HepG2 (cell line): ENCODE data around the gene SLC19A1. TPM values are rescaled to one million over a fixed set of nuclear protein-coding genes. Genes with fewer than 3 reads are reported as not detected.

Source experiments
- AGO1 ChIP-seq: fragments of 200-400 bp; formaldehyde crosslinking; IDR thresholded peaks from 2 replicates; pipeline ENCODE4 v1.6.1; 2017; ENCODE audit warnings: mild to moderate bottlenecking, low read depth, low read length, moderate library complexity; ENCODE audit not compliant: poor library complexity, severe bottlenecking
- CREM ChIP-seq, 2 experiments: sonication (generic) in 1 of 2; formaldehyde crosslinking in 1 of 2; IDR thresholded peaks; 2 replicates each; pipeline versions ENCODE4 v1.4.0 to v1.6.1; 2016 to 2020; ENCODE audit warnings: antibody characterized with exemption in 1 of 2, mild to moderate bottlenecking in 1 of 2, missing genetic modification reagents in 1 of 2
- EHMT2 ChIP-seq: fragments of 200-600 bp; sonication (generic); IDR thresholded peaks from 2 replicates; pipeline ENCODE4 v1.7.0; 2017; ENCODE audit warnings: antibody characterized with exemption, low read depth, low read length, borderline replicate concordance
- ELF4 ChIP-seq: sonication (generic); formaldehyde crosslinking; IDR thresholded peaks from 2 replicates; pipeline ENCODE4 v1.5.0; 2020; ENCODE audit warnings: missing genetic modification reagents, mild to moderate bottlenecking, moderate library complexity, borderline replicate concordance
- HES4 ChIP-seq: sonication (generic); formaldehyde crosslinking; IDR thresholded peaks from 2 replicates; pipeline ENCODE4 v1.9.0; 2021; ENCODE audit warnings: mild to moderate bottlenecking, missing genetic modification reagents, borderline replicate concordance
- HMGA1 ChIP-seq: sonication (generic); formaldehyde crosslinking; conservative IDR thresholded peaks from 2 replicates; pipeline ENCODE4 v1.4.0; 2020; ENCODE audit warnings: missing genetic modification reagents
- RELA ChIP-seq: sonication (generic); formaldehyde crosslinking; IDR thresholded peaks from 2 replicates; pipeline ENCODE4 v1.4.0; 2020; ENCODE audit warnings: missing genetic modification reagents
- ZBTB8A ChIP-seq: sonication (generic); formaldehyde crosslinking; IDR thresholded peaks from 2 replicates; pipeline ENCODE4 v1.4.0; 2020; ENCODE audit warnings: mild to moderate bottlenecking, low read depth, missing genetic modification reagents, borderline replicate concordance
- ZNF24 ChIP-seq: fragments of 450-650 bp; IDR thresholded peaks from 2 replicates; pipeline ENCODE4 v1.6.1; 2017; ENCODE audit warnings: antibody characterized with exemption, mild to moderate bottlenecking
- ZNF256 ChIP-seq: sonication (generic); formaldehyde crosslinking; conservative IDR thresholded peaks from 2 replicates; pipeline ENCODE4 v1.4.0; 2020; ENCODE audit warnings: missing genetic modification reagents
- ZNF430 ChIP-seq: sonication (generic); formaldehyde crosslinking; IDR thresholded peaks from 2 replicates; pipeline ENCODE4 v1.9.0; 2021; ENCODE audit warnings: mild to moderate bottlenecking, missing genetic modification reagents
- ZNF616 ChIP-seq: sonication (generic); formaldehyde crosslinking; IDR thresholded peaks from 2 replicates; pipeline ENCODE4 v1.5.0; 2020; ENCODE audit warnings: low read depth, mild to moderate bottlenecking, missing genetic modification reagents
- ZSCAN9 ChIP-seq: IDR thresholded peaks from 2 replicates; pipeline ENCODE4 v1.6.1; 2016; ENCODE audit warnings: borderline replicate concordance
- polyA plus RNA-seq, 8 experiments: library from polyadenylated mRNA; depleted of rRNA in 3 of 8; stranded (reverse) in 7 of 8; unstranded in 1 of 8; fragments of >200 nt; fragmentation: Illumina TruSeq in 4 of 8; extraction: Trizol in 4 of 8; gene quantifications; 2 replicates each; pipeline versions ENCODE4 v1.2.1 to v1.2.3, GENCODE V29; 2011 to 2016; ENCODE audit warnings: low read depth in 4 of 8, missing spikeins in 1 of 8, mixed read lengths in 1 of 8; ENCODE audit not compliant: insufficient read depth in 1 of 8
- total RNA-seq, 5 experiments: library from RNA; depleted of rRNA; stranded (reverse); fragments of >200 nt; fragmentation: Illumina TruSeq; extraction: Trizol; gene quantifications; 2 replicates each; pipeline ENCODE4 v1.2.3, GENCODE V29; 2016; ENCODE audit warnings: low read depth in 1 of 5
- TF ChIP-seq, protein P1 (sequence below): sonication (generic); formaldehyde crosslinking; IDR thresholded peaks from 2 replicates; pipeline ENCODE4 v1.5.0; 2020; ENCODE audit warnings: mild to moderate bottlenecking, missing genetic modification reagents, borderline replicate concordance
- TF ChIP-seq, protein P2 (sequence below): fragments of 450-650 bp; IDR thresholded peaks from 2 replicates; pipeline ENCODE4 v1.6.1; 2017; ENCODE audit warnings: mild to moderate bottlenecking
- TF ChIP-seq, protein P3 (sequence below): sonication (generic); formaldehyde crosslinking; IDR thresholded peaks from 2 replicates; pipeline ENCODE4 v1.4.0; 2020; ENCODE audit warnings: mild to moderate bottlenecking, low read depth, missing genetic modification reagents
- TF ChIP-seq, protein P4 (sequence below): sonication (generic); formaldehyde crosslinking; IDR thresholded peaks from 2 replicates; pipeline ENCODE4 v1.8.1; 2023; ENCODE audit warnings: mild to moderate bottlenecking, missing genetic modification reagents, borderline replicate concordance

SLC19A1 gene
- total and polyA plus RNA-seq, 2 of the 13 experiments (the other 11 are each of a cell fraction or from before 2014, with no cell fraction given), result 21.8 to 23.0 TPM

DNA sequence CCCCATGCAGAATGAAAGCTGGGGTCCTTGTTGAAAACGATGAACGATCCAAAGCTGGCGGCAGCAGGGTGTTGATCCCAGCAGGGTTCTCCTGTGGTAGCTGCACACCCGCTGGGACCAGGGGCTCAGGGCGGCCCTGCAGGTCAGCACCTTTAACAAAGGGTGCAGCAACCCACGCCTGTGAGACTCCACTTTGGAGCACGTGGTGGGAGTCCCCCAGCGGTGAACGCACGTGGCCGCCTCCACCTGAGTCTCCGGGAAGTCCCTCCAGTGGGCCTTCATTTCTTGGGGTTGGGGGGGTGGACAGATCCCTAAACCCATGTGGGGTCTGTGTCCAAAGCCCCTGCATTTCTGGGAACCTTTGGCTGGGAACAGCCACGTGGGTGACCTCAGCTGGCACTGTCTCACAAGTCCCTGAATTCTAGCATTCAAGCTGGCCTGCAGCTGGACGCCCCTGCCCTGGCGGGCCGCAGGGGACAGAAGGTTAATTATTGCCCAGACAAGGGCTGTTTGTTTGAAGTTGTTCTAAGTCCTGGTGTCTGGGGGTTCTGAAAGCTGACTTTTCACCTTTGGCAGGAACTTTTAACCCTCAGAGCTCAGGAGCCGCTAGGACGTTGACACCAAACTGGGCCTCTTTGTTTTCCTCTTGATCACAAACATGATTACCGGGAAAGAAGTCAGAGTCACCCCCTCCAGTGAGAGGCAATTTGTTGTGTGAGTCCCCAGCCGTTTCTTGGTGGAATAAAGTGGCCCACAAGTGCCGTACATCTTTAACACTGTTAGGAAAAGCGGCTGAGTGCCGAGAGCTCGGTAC lies 72.8 kb downstream of the SLC19A1 start (continued):
- TF ChIP-seq, protein P1, sequence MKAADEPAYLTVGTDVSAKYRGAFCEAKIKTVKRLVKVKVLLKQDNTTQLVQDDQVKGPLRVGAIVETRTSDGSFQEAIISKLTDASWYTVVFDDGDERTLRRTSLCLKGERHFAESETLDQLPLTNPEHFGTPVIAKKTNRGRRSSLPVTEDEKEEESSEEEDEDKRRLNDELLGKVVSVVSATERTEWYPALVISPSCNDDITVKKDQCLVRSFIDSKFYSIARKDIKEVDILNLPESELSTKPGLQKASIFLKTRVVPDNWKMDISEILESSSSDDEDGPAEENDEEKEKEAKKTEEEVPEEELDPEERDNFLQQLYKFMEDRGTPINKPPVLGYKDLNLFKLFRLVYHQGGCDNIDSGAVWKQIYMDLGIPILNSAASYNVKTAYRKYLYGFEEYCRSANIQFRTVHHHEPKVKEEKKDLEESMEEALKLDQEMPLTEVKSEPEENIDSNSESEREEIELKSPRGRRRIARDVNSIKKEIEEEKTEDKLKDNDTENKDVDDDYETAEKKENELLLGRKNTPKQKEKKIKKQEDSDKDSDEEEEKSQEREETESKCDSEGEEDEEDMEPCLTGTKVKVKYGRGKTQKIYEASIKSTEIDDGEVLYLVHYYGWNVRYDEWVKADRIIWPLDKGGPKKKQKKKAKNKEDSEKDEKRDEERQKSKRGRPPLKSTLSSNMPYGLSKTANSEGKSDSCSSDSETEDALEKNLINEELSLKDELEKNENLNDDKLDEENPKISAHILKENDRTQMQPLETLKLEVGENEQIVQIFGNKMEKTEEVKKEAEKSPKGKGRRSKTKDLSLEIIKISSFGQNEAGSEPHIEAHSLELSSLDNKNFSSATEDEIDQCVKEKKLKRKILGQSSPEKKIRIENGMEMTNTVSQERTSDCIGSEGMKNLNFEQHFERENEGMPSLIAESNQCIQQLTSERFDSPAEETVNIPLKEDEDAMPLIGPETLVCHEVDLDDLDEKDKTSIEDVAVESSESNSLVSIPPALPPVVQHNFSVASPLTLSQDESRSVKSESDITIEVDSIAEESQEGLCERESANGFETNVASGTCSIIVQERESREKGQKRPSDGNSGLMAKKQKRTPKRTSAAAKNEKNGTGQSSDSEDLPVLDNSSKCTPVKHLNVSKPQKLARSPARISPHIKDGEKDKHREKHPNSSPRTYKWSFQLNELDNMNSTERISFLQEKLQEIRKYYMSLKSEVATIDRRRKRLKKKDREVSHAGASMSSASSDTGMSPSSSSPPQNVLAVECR (CRISPR knock-in tag), result peak; percentile 78; the same call in 1 of the 2 replicates
- TF ChIP-seq ZNF616 (CRISPR knock-in tag), result no peak
- no peak for TF ChIP-seq HES4 (CRISPR knock-in tag)
- TF ChIP-seq ZNF256, result no peak; the same call in 1 of the 2 replicates
- TF ChIP-seq, protein P2, sequence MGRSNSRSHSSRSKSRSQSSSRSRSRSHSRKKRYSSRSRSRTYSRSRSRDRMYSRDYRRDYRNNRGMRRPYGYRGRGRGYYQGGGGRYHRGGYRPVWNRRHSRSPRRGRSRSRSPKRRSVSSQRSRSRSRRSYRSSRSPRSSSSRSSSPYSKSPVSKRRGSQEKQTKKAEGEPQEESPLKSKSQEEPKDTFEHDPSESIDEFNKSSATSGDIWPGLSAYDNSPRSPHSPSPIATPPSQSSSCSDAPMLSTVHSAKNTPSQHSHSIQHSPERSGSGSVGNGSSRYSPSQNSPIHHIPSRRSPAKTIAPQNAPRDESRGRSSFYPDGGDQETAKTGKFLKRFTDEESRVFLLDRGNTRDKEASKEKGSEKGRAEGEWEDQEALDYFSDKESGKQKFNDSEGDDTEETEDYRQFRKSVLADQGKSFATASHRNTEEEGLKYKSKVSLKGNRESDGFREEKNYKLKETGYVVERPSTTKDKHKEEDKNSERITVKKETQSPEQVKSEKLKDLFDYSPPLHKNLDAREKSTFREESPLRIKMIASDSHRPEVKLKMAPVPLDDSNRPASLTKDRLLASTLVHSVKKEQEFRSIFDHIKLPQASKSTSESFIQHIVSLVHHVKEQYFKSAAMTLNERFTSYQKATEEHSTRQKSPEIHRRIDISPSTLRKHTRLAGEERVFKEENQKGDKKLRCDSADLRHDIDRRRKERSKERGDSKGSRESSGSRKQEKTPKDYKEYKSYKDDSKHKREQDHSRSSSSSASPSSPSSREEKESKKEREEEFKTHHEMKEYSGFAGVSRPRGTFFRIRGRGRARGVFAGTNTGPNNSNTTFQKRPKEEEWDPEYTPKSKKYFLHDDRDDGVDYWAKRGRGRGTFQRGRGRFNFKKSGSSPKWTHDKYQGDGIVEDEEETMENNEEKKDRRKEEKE, result no peak
- no peak for TF ChIP-seq EHMT2
- TF ChIP-seq ZNF24, result no peak
- TF ChIP-seq, protein P3, sequence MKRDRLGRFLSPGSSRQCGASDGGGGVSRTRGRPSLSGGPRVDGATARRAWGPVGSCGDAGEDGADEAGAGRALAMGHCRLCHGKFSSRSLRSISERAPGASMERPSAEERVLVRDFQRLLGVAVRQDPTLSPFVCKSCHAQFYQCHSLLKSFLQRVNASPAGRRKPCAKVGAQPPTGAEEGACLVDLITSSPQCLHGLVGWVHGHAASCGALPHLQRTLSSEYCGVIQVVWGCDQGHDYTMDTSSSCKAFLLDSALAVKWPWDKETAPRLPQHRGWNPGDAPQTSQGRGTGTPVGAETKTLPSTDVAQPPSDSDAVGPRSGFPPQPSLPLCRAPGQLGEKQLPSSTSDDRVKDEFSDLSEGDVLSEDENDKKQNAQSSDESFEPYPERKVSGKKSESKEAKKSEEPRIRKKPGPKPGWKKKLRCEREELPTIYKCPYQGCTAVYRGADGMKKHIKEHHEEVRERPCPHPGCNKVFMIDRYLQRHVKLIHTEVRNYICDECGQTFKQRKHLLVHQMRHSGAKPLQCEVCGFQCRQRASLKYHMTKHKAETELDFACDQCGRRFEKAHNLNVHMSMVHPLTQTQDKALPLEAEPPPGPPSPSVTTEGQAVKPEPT, result peak; percentile 74; the same call in 1 of the 2 replicates
- TF ChIP-seq HMGA1, result no peak
- no peak for TF ChIP-seq ZBTB8A (CRISPR knock-in tag)
- TF ChIP-seq CREM (IDR thresholded peaks at IDR 0.05), result peak; percentile 93
- TF ChIP-seq CREM (CRISPR knock-in tag; IDR thresholded peaks at IDR 0.05), result no peak
- no peak for TF ChIP-seq RELA (CRISPR knock-in tag)
- TF ChIP-seq ELF4 (CRISPR knock-in tag), result no peak
- no peak for TF ChIP-seq AGO1
- TF ChIP-seq, protein P4, sequence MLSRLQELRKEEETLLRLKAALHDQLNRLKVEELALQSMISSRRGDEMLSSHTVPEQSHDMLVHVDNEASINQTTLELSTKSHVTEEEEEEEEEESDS, result 0 out of 2 replicates have a peak, but pooled peaks have one; percentile 49
- peak; percentile 91 for TF ChIP-seq ZSCAN9 (CRISPR knock-in tag)
- peak; percentile 90 for TF ChIP-seq ZNF430 (CRISPR knock-in tag)
